HG03196 (cell line): ENCODE results near the gene GRIPAP1.

Experiments used
- ATAC-seq: cut with Tn5 transposase; IDR thresholded peaks from one replicate; pipeline ENCODE4 v1.9.1; 2021; ENCODE audit not compliant: unreplicated experiment

The GRIPAP1 gene

GRCh38 chrX:48927736-48928382 lies 74.2 kb downstream of the GRIPAP1 start:
- ATAC-seq, result no peak

- ATAC-seq, result no peak
Observed at GRCh38 chrX:48927123-48927522, 74.9 kb downstream of the GRIPAP1 start.

- no peak for ATAC-seq
Observed at GRCh38 chrX:48924270-48924669, 77.8 kb downstream of the GRIPAP1 start.

- no peak for ATAC-seq
Observed at GRCh38 chrX:48923771-48924170, 78.3 kb downstream of the GRIPAP1 start.
